IPS-15b (cell line): ENCODE measurements around the gene OR2T2.
"Not testable (repeated sequence)": the region's sequence is repeated elsewhere in the genome, so short reads cannot be mapped to it uniquely, and the experiment has no call there.

Experiments
- H3K27me3 ChIP-seq: one replicate; pipeline ENCODE4 v1.6.1; 2013; ENCODE audit warnings: low read length; ENCODE audit not compliant: control insufficient read depth, insufficient read depth
- H3K36me3 ChIP-seq: one replicate; pipeline ENCODE4 v1.6.1; 2013; ENCODE audit warnings: low read length; ENCODE audit not compliant: control insufficient read depth, insufficient read depth
- H3K4me1 ChIP-seq: one replicate; pipeline ENCODE4 v1.6.1; 2013; ENCODE audit warnings: mild to moderate bottlenecking, low read length; ENCODE audit not compliant: control insufficient read depth, insufficient read depth
- H3K4me3 ChIP-seq: one replicate; pipeline ENCODE4 v1.5.1; 2013; ENCODE audit warnings: low read depth, low read length
- H3K9ac ChIP-seq: one replicate; pipeline ENCODE4 v1.6.1; 2013; ENCODE audit warnings: low read depth, mild to moderate bottlenecking, low read length
- H3K9me3 ChIP-seq: one replicate; pipeline ENCODE4 v1.6.1; 2013; ENCODE audit warnings: mild to moderate bottlenecking, low read length; ENCODE audit not compliant: control insufficient read depth, insufficient read depth

Gene OR2T2

GRCh38 chr1:248445399-248445798 is at the start of gene OR2T2:
Gene OR2T2, plus strand, starts transcription at chr1:248445637. Its CDS starts 7,161 bp downstream, at chr1:248452798.
- H3K9ac ChIP-seq, H3K36me3 ChIP-seq, H3K4me1 ChIP-seq, H3K27me3 ChIP-seq, H3K4me3 ChIP-seq, H3K9me3 ChIP-seq: not testable (repeated sequence)

- Histone ChIP-seq H3K27me3 (no peaks in the 10 kb centered on the region), H3K36me3 (peaks cover 3% of the 10 kb centered on the region), H3K9ac (no peak within 1 kb of the TSS), H3K4me1 (no peaks in the 10 kb centered on the region), H3K4me3 (no peak within 1 kb of the TSS), H3K9me3 (peaks cover 48% of the 10 kb centered on the region)
Measured at GRCh38 chr1:248402748-248403147, 42.7 kb upstream of the OR2T2 start, which contains the start of gene OR2T1. Gene OR2T1, plus strand, starts transcription at chr1:248403048. Its CDS starts 3,100 bp downstream, at chr1:248406148.

GRCh38 chr1:248404024-248404423 is 41.4 kb upstream of the OR2T2 start:
- Histone ChIP-seq H3K4me3 (no peak overlapping the region), H3K27me3 (no peaks in the 10 kb centered on the region), H3K36me3 (peaks cover 3% of the 10 kb centered on the region), H3K9me3 (peaks cover 47% of the 10 kb centered on the region), H3K9ac (no peak overlapping the region), H3K4me1 (no peaks in the 10 kb centered on the region)

- Histone ChIP-seq H3K4me1 (no peaks in the 10 kb centered on the region), H3K9me3 (peaks cover 33% of the 10 kb centered on the region), H3K27me3 (no peaks in the 10 kb centered on the region), H3K36me3 (peaks cover 3% of the 10 kb centered on the region), H3K4me3 (no peak overlapping the region), H3K9ac (no peak overlapping the region)
Measured at GRCh38 chr1:248406721-248407692, 38.4 kb upstream of the OR2T2 start.

- Histone ChIP-seq H3K9me3 (peaks cover 18% of the 10 kb centered on the region), H3K36me3 (no peaks in the 10 kb centered on the region), H3K9ac (no peak overlapping the region), H3K4me1 (no peaks in the 10 kb centered on the region), H3K27me3 (no peaks in the 10 kb centered on the region), H3K4me3 (no peak overlapping the region)
Measured at GRCh38 chr1:248416226-248416625, 29.2 kb upstream of the OR2T2 start.

GRCh38 chr1:248417854-248418253 is 27.6 kb upstream of the OR2T2 start:
- Histone ChIP-seq H3K9ac (no peak overlapping the region), H3K27me3 (no peaks in the 10 kb centered on the region), H3K9me3 (peaks cover 20% of the 10 kb centered on the region), H3K4me3 (no peak overlapping the region), H3K4me1 (no peaks in the 10 kb centered on the region), H3K36me3 (no peaks in the 10 kb centered on the region)

- H3K36me3 ChIP-seq = no peaks in the 10 kb centered on the region
- H3K4me3 ChIP-seq = no peak overlapping the region
- peaks cover 20% of the 10 kb centered on the region for H3K9me3 ChIP-seq
- no peaks in the 10 kb centered on the region for H3K27me3 ChIP-seq
- no peak overlapping the region for H3K9ac ChIP-seq
- H3K4me1 ChIP-seq = no peaks in the 10 kb centered on the region
Measured at GRCh38 chr1:248421384-248421783, 24.1 kb upstream of the OR2T2 start.

GRCh38 chr1:248427526-248428191 is 17.8 kb upstream of the OR2T2 start:
- H3K9me3 ChIP-seq, H3K27me3 ChIP-seq, H3K4me1 ChIP-seq, H3K36me3 ChIP-seq, H3K9ac ChIP-seq, H3K4me3 ChIP-seq: not testable (repeated sequence)

- H3K9me3 ChIP-seq = not testable (repeated sequence)
Measured at GRCh38 chr1:248428192-248428533, 17.3 kb upstream of the OR2T2 start.

GRCh38 chr1:248431683-248432082 is 13.8 kb upstream of the OR2T2 start:
- H3K4me1 ChIP-seq, H3K27me3 ChIP-seq, H3K36me3 ChIP-seq, H3K9me3 ChIP-seq, H3K9ac ChIP-seq, H3K4me3 ChIP-seq: not testable (repeated sequence)

More at GRCh38 chr1:248428192-248428533, 17.3 kb upstream of the OR2T2 start:
- H3K9ac ChIP-seq, H3K4me3 ChIP-seq, H3K4me1 ChIP-seq, H3K36me3 ChIP-seq, H3K27me3 ChIP-seq: not testable (repeated sequence)

GRCh38 chr1:248432201-248432600 is 13.2 kb upstream of the OR2T2 start:
- H3K27me3 ChIP-seq, H3K9ac ChIP-seq, H3K36me3 ChIP-seq, H3K4me3 ChIP-seq, H3K4me1 ChIP-seq, H3K9me3 ChIP-seq: not testable (repeated sequence)
